Measurements from ENCODE around the gene ST6GAL2. TPM values are rescaled to one million over a fixed set of nuclear protein-coding genes. Genes with fewer than 3 reads are reported as not detected.
A peak's percentile ranks its signal among the peaks of the same experiment; 100 is the strongest.

ST6GAL2 gene
- total and polyA plus RNA-seq, 2 of the 8 experiments (the other 6 are each of a cell fraction or from before 2014, with no cell fraction given), result 2.7 to 17.5 TPM

DNA sequence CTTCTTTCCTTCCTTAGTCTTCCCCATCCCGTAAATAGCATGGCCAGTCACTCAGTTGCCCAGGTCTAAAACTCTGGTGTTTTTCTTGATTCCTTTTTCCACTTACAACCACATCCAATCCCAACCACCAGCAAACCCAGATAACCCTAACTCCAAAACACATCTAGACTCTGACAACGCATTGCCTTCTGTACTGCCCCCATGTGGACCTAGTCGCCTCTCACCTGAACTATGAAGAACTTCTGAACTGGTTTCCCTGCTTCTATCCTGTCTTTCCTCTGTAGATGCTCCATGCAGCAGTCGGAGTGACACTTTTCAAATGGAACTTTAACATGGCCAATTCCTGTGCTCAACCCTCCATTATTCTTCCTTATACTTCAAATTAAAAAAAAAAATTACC lies 26.5 kb downstream of the ST6GAL2 start:
- CTCF ChIA-PET (ENCODE audit: partially characterized antibody), result interaction anchor here (1.1 to 1.6 kb wide), 3 partner anchors 9 to 297 kb away, joined by 3 to 4 read pairs (median 3); no protein-coding TSS in a partner anchor
- WGBS, 2 experiments (ENCODE audit: extremely low coverage in 1 of 2, insufficient coverage in 1 of 2, insufficient read length in 1 of 2, insufficient replicate concordance in 2 of 2, low coverage in 1 of 2, low lambda C conversion rate in 2 of 2, missing lambda C conversion rate in 1 of 2), result 92% methylated on average over 4 of the region's 4 CpGs; no CpG with 5 or more reads in 1 of the 2 experiments

More for the DNA sequence above, 26.5 kb downstream of the ST6GAL2 start:
- Histone ChIP-seq H2BK15ac (ENCODE audit: low read length) (no peak overlapping the region), H2BK20ac (ENCODE audit: low read length) (no peak overlapping the region), H2AFZ (ENCODE audit: low read length) (no peak overlapping the region), H3K4ac (replicated peaks; ENCODE audit: insufficient read length, low read depth, low read length) (no peak overlapping the region), H3K36me3 (ENCODE audit: control insufficient read depth in 2 of 4, insufficient read depth in 4 of 4, low read length in 3 of 4) (no peaks in the 10 kb centered on the region), H3K4me2 (ENCODE audit: insufficient read depth in 1 of 2, low read depth in 2 of 2, low read length in 2 of 2) (no peak overlapping the region), H3K9ac (replicated peaks in 1 of 4; ENCODE audit: extremely low read depth in 1 of 4, low read depth in 3 of 4, low read length in 3 of 4) (no peak overlapping the region), H2BK5ac (ENCODE audit: low read depth, low read length) (no peak overlapping the region), H4K8ac (ENCODE audit: extremely low read depth, insufficient read depth, low read length) (no peak overlapping the region), H2BK120ac (replicated peaks; ENCODE audit: low read depth, low read length) (no peak overlapping the region), H3K23me2 (ENCODE audit: low read depth, low read length) (no peaks in the 10 kb centered on the region; the same call in 1 of the 2 replicates), H3K23ac (ENCODE audit: insufficient read length) (no peak overlapping the region), H3K14ac (ENCODE audit: insufficient read length) (no peak overlapping the region), H3K79me2 (ENCODE audit: control insufficient read depth in 1 of 2, insufficient read depth in 2 of 2, low read length in 2 of 2) (0 out of 4 replicates have a peak, but pooled peaks cover 0 to 5% of the 10 kb centered on the region in 2 experiments), H3K56ac (replicated peaks; ENCODE audit: insufficient read length, low read depth, low read length) (no peak overlapping the region), H2AK5ac (ENCODE audit: low read depth, low read length) (no peak overlapping the region), H3K4me3 (ENCODE audit: extremely low read depth in 1 of 4, insufficient read depth in 2 of 4, low read depth in 3 of 4, low read length in 4 of 4) (no peak overlapping the region), H3K4me1 (replicated peaks in 1 of 4; ENCODE audit: control insufficient read depth in 3 of 4, insufficient read depth in 4 of 4, low read length in 3 of 4) (peaks cover 0 to 7% (median 2%) of the 10 kb centered on the region in 4 experiments; a peak in 2 of 7 replicates), H3K9me3 (ENCODE audit: insufficient read depth in 2 of 2, low read depth in 1 of 2, low read length in 1 of 2) (peaks cover 3 to 5% of the 10 kb centered on the region in 2 experiments; a peak in 2 of 4 replicates), H3K27me3 (replicated peaks in 1 of 4; ENCODE audit: control insufficient read depth in 3 of 4, extremely low read depth in 1 of 4, insufficient read depth in 3 of 4, low read length in 3 of 4) (no peaks in the 10 kb centered on the region), H4K20me1 (replicated peaks in 1 of 2; ENCODE audit: control insufficient read depth in 1 of 2, insufficient read depth in 2 of 2, low read length in 2 of 2) (peaks cover 0 to 3% of the 10 kb centered on the region in 2 experiments), H2BK12ac (ENCODE audit: low read depth, low read length) (no peak overlapping the region), H3K79me1 (ENCODE audit: low read depth, low read length) (no peaks in the 10 kb centered on the region; the same call in 1 of the 2 replicates), H3K27ac (ENCODE audit: low read depth, low read length) (no peak overlapping the region), H3K18ac (ENCODE audit: extremely low read depth, low read length) (no peak overlapping the region), H4K91ac (replicated peaks; ENCODE audit: insufficient read length, low read length) (no peak overlapping the region), H4K5ac (ENCODE audit: insufficient read length, low read depth, low read length) (no peak overlapping the region)
- TF ChIP-seq RAD21 (IDR thresholded peaks at IDR 0.05 in 1 of 2, conservative IDR thresholded peaks at IDR 0.05 in 1 of 2; ENCODE audit: low read depth in 2 of 2, low read length in 2 of 2) (peak; percentile 8 to 50; a peak in 2 of 4 replicates), JUND (IDR thresholded peaks at IDR 0.05; ENCODE audit: low read length) (no peak)
- TF ChIP-seq, protein P1, sequence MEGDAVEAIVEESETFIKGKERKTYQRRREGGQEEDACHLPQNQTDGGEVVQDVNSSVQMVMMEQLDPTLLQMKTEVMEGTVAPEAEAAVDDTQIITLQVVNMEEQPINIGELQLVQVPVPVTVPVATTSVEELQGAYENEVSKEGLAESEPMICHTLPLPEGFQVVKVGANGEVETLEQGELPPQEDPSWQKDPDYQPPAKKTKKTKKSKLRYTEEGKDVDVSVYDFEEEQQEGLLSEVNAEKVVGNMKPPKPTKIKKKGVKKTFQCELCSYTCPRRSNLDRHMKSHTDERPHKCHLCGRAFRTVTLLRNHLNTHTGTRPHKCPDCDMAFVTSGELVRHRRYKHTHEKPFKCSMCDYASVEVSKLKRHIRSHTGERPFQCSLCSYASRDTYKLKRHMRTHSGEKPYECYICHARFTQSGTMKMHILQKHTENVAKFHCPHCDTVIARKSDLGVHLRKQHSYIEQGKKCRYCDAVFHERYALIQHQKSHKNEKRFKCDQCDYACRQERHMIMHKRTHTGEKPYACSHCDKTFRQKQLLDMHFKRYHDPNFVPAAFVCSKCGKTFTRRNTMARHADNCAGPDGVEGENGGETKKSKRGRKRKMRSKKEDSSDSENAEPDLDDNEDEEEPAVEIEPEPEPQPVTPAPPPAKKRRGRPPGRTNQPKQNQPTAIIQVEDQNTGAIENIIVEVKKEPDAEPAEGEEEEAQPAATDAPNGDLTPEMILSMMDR (IDR thresholded peaks at IDR 0.05; ENCODE audit: control extremely low read depth in 1 of 3, insufficient read depth in 1 of 3, low read depth in 1 of 3, low read length in 3 of 3), result peak; percentile 10 to 42 (median 22); a peak in 3 of 4 replicates
- DNase-seq (ENCODE audit: low read depth in 1 of 2, low spot score in 2 of 2) (no peak), FAIRE-seq (no peak)
- POLR2A ChIA-PET (ENCODE audit: partially characterized antibody), result interaction anchor here (1.7 kb wide), 1 partner anchor 10 kb away, joined by 6 read pairs; no protein-coding TSS in a partner anchor

All from H1 (cell line).